K562 (cell line): ENCODE measurements around the gene GLI3. TPM values are rescaled to one million over a fixed set of nuclear protein-coding genes. Genes with fewer than 3 reads are reported as not detected.

Experiments
- CREBBP ChIP-seq: IDR thresholded peaks from one replicate; pipeline ENCODE4 v1.6.1; 2012; ENCODE audit warnings: low read depth, mild to moderate bottlenecking, control low read depth, inconsistent platforms, low read length
- NCOA1 ChIP-seq: fragments of 450-650 bp; IDR thresholded peaks from 2 replicates; pipeline ENCODE4 v1.6.1; 2016; ENCODE audit warnings: low read depth
- NCOR1 ChIP-seq: fragments of 450-650 bp; IDR thresholded peaks from 2 replicates; pipeline ENCODE4 v1.6.1; 2016; ENCODE audit warnings: mild to moderate bottlenecking, moderate library complexity
- PURB ChIP-seq: sonication (generic); formaldehyde crosslinking; IDR thresholded peaks from 2 replicates; pipeline ENCODE4 v1.9.0; 2021; ENCODE audit warnings: low read depth, mild to moderate bottlenecking, missing genetic modification reagents
- XRCC3 ChIP-seq: fragments of 450-650 bp; IDR thresholded peaks from 2 replicates; pipeline ENCODE4 v1.6.1; 2017; ENCODE audit warnings: mild to moderate bottlenecking, moderate library complexity
- polyA plus RNA-seq, 8 experiments: library from polyadenylated mRNA; depleted of rRNA in 4 of 8; stranded (reverse) in 5 of 8; unstranded in 3 of 8; fragments of >200 nt; fragmentation: Nextera tagmentation in 2 of 8; fragmentation: Illumina TruSeq in 1 of 8; extraction: Ambion mirVana in 2 of 8; extraction: Trizol in 1 of 8; gene quantifications; 2 replicates each; pipeline versions ENCODE4 v1.2.1 to v1.2.3, GENCODE V29; 2011 to 2014; ENCODE audit warnings: inconsistent platforms in 1 of 8, missing spikeins in 1 of 8
- total RNA-seq, 7 experiments: library from RNA; depleted of rRNA in 6 of 7; stranded (reverse); fragments of >200 nt in 6 of 7; fragmentation: Illumina TruSeq in 2 of 7; extraction: Trizol in 2 of 7; gene quantifications; 2 replicates each; pipeline versions ENCODE4 v1.2.1 to v1.2.3, GENCODE V29; 2011 to 2021; ENCODE audit warnings: low replicate concordance in 1 of 7
- TF ChIP-seq, protein P1 (sequence below), 3 experiments: fragments of 200-800 bp in 1 of 3; fragments of 250-450 bp in 1 of 3; fragments of 450-650 bp in 1 of 3; sonication (Bioruptor Pico) in 1 of 3; sonication (Bioruptor generic) in 1 of 3; formaldehyde crosslinking in 1 of 3; IDR thresholded peaks; 2 replicates each; pipeline versions ENCODE4 v1.6.1 to v1.8.0; 2016 to 2022; ENCODE audit warnings: mild to moderate bottlenecking in 2 of 3, missing genetic modification characterization in 2 of 3, missing compliant biosample characterization in 1 of 3, moderate library complexity in 1 of 3
- TF ChIP-seq, protein P2 (sequence below): fragments of 450-650 bp; IDR thresholded peaks from 2 replicates; pipeline ENCODE4 v1.6.1; 2016; ENCODE audit warnings: mild to moderate bottlenecking, moderate library complexity
- TF ChIP-seq, protein P3 (sequence below): IDR thresholded peaks from 2 replicates; pipeline ENCODE4 v1.6.1; 2016; ENCODE audit warnings: missing genetic modification characterization, missing compliant biosample characterization

Gene GLI3
- total and polyA plus RNA-seq, 9 of the 15 experiments (the other 6 are each of a cell fraction or from before 2014, with no cell fraction given) = 0.01 to 0.18 (median 0.07) TPM; not detected in 6

DNA sequence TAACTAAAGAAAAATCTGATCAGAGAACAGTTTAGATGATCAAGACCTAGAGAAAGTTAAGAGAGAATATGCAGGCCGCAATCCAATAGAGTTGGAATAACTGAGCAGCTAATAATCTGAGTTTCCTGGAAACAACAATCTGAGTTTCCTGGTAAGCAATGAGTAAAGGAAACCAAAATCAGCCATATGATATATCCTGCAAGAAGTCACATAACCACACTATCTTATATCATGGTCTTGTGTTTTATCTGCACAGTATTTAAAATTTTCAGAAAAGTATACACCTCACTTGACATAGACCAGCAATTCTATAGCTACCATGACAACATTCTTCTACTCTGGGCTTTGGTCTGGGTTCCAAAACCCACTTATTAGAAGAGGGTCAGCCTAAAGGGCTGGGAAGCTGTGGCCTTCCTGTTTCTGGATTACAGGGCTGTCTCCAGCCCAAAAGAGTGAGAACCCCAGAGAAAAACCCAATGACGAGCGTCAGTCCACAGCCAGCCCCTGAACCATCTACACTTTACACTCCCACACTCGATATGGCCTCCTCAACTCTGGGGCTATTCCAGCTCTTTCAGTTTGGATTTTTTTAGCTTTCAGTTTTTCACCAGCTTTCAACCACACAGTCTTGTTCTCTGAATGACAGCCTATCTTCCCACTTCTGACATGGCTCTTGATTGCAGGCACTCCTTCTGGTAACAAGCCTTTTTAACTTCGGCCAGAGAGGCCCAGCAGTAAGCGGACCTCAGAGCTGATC is 110.4 kb downstream of the GLI3 start (continued):
- TF ChIP-seq, protein P1, sequence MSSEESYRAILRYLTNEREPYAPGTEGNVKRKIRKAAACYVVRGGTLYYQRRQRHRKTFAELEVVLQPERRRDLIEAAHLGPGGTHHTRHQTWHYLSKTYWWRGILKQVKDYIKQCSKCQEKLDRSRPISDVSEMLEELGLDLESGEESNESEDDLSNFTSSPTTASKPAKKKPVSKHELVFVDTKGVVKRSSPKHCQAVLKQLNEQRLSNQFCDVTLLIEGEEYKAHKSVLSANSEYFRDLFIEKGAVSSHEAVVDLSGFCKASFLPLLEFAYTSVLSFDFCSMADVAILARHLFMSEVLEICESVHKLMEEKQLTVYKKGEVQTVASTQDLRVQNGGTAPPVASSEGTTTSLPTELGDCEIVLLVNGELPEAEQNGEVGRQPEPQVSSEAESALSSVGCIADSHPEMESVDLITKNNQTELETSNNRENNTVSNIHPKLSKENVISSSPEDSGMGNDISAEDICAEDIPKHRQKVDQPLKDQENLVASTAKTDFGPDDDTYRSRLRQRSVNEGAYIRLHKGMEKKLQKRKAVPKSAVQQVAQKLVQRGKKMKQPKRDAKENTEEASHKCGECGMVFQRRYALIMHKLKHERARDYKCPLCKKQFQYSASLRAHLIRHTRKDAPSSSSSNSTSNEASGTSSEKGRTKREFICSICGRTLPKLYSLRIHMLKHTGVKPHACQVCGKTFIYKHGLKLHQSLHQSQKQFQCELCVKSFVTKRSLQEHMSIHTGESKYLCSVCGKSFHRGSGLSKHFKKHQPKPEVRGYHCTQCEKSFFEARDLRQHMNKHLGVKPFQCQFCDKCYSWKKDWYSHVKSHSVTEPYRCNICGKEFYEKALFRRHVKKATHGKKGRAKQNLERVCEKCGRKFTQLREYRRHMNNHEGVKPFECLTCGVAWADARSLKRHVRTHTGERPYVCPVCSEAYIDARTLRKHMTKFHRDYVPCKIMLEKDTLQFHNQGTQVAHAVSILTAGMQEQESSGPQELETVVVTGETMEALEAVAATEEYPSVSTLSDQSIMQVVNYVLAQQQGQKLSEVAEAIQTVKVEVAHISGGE (CRISPR knock-in tag; IDR thresholded peaks at IDR 0.05) = no peak
- TF ChIP-seq, protein P2, sequence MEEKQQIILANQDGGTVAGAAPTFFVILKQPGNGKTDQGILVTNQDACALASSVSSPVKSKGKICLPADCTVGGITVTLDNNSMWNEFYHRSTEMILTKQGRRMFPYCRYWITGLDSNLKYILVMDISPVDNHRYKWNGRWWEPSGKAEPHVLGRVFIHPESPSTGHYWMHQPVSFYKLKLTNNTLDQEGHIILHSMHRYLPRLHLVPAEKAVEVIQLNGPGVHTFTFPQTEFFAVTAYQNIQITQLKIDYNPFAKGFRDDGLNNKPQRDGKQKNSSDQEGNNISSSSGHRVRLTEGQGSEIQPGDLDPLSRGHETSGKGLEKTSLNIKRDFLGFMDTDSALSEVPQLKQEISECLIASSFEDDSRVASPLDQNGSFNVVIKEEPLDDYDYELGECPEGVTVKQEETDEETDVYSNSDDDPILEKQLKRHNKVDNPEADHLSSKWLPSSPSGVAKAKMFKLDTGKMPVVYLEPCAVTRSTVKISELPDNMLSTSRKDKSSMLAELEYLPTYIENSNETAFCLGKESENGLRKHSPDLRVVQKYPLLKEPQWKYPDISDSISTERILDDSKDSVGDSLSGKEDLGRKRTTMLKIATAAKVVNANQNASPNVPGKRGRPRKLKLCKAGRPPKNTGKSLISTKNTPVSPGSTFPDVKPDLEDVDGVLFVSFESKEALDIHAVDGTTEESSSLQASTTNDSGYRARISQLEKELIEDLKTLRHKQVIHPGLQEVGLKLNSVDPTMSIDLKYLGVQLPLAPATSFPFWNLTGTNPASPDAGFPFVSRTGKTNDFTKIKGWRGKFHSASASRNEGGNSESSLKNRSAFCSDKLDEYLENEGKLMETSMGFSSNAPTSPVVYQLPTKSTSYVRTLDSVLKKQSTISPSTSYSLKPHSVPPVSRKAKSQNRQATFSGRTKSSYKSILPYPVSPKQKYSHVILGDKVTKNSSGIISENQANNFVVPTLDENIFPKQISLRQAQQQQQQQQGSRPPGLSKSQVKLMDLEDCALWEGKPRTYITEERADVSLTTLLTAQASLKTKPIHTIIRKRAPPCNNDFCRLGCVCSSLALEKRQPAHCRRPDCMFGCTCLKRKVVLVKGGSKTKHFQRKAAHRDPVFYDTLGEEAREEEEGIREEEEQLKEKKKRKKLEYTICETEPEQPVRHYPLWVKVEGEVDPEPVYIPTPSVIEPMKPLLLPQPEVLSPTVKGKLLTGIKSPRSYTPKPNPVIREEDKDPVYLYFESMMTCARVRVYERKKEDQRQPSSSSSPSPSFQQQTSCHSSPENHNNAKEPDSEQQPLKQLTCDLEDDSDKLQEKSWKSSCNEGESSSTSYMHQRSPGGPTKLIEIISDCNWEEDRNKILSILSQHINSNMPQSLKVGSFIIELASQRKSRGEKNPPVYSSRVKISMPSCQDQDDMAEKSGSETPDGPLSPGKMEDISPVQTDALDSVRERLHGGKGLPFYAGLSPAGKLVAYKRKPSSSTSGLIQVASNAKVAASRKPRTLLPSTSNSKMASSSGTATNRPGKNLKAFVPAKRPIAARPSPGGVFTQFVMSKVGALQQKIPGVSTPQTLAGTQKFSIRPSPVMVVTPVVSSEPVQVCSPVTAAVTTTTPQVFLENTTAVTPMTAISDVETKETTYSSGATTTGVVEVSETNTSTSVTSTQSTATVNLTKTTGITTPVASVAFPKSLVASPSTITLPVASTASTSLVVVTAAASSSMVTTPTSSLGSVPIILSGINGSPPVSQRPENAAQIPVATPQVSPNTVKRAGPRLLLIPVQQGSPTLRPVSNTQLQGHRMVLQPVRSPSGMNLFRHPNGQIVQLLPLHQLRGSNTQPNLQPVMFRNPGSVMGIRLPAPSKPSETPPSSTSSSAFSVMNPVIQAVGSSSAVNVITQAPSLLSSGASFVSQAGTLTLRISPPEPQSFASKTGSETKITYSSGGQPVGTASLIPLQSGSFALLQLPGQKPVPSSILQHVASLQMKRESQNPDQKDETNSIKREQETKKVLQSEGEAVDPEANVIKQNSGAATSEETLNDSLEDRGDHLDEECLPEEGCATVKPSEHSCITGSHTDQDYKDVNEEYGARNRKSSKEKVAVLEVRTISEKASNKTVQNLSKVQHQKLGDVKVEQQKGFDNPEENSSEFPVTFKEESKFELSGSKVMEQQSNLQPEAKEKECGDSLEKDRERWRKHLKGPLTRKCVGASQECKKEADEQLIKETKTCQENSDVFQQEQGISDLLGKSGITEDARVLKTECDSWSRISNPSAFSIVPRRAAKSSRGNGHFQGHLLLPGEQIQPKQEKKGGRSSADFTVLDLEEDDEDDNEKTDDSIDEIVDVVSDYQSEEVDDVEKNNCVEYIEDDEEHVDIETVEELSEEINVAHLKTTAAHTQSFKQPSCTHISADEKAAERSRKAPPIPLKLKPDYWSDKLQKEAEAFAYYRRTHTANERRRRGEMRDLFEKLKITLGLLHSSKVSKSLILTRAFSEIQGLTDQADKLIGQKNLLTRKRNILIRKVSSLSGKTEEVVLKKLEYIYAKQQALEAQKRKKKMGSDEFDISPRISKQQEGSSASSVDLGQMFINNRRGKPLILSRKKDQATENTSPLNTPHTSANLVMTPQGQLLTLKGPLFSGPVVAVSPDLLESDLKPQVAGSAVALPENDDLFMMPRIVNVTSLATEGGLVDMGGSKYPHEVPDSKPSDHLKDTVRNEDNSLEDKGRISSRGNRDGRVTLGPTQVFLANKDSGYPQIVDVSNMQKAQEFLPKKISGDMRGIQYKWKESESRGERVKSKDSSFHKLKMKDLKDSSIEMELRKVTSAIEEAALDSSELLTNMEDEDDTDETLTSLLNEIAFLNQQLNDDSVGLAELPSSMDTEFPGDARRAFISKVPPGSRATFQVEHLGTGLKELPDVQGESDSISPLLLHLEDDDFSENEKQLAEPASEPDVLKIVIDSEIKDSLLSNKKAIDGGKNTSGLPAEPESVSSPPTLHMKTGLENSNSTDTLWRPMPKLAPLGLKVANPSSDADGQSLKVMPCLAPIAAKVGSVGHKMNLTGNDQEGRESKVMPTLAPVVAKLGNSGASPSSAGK = no peak
- TF ChIP-seq, protein P3, sequence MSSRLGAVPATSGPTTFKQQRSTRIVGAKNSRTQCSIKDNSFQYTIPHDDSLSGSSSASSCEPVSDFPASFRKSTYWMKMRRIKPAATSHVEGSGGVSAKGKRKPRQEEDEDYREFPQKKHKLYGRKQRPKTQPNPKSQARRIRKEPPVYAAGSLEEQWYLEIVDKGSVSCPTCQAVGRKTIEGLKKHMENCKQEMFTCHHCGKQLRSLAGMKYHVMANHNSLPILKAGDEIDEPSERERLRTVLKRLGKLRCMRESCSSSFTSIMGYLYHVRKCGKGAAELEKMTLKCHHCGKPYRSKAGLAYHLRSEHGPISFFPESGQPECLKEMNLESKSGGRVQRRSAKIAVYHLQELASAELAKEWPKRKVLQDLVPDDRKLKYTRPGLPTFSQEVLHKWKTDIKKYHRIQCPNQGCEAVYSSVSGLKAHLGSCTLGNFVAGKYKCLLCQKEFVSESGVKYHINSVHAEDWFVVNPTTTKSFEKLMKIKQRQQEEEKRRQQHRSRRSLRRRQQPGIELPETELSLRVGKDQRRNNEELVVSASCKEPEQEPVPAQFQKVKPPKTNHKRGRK (tag) = no peak
- no peak for TF ChIP-seq NCOR1
- TF ChIP-seq XRCC3 = no peak
- TF ChIP-seq CREBBP = no peak
- no peak for TF ChIP-seq PURB
- no peak for TF ChIP-seq NCOA1
